T-helper 1 cell treated with Interleukin-12 subunit alpha and Interleukin-12 subunit beta and Interleukin-4 antibody, amounts not matched to agents 30 μg/mL and 1 μg/mL, for 36 hours (primary cell): ENCODE data around the gene AUTS2.

Source experiments
- H3K27ac Mint-ChIP-seq: one replicate; pipeline ENCODE4 v1.8.0; 2021; ENCODE audit warnings: mild to moderate bottlenecking, mixed read lengths
- H3K27me3 Mint-ChIP-seq: one replicate; pipeline ENCODE4 v1.8.0; 2021; ENCODE audit warnings: low read depth, mixed read lengths
- H3K36me3 Mint-ChIP-seq: one replicate; pipeline ENCODE4 v1.8.0; 2021; ENCODE audit warnings: low read depth, mixed read lengths
- H3K4me1 Mint-ChIP-seq: one replicate; pipeline ENCODE4 v1.8.0; 2021; ENCODE audit warnings: low read depth, mixed read lengths
- H3K4me3 Mint-ChIP-seq: one replicate; pipeline ENCODE4 v1.8.0; 2021; ENCODE audit warnings: mild to moderate bottlenecking, moderate library complexity, mixed read lengths
- H3K9me3 Mint-ChIP-seq: one replicate; pipeline ENCODE4 v1.8.0; 2021; ENCODE audit warnings: mixed read lengths

The AUTS2 gene

GRCh38 chr7:70392256-70392876 is 794.1 kb downstream of the AUTS2 start:
- Mint-ChIP-seq H3K4me3 (no peak overlapping the region), H3K36me3 (no peaks in the 10 kb centered on the region), H3K9me3 (no peaks in the 10 kb centered on the region), H3K4me1 (no peaks in the 10 kb centered on the region), H3K27ac (no peak overlapping the region), H3K27me3 (no peaks in the 10 kb centered on the region)

GRCh38 chr7:70392877-70393435 is 794.7 kb downstream of the AUTS2 start:
- no peak overlapping the region for H3K27ac Mint-ChIP-seq
- no peak overlapping the region for H3K4me3 Mint-ChIP-seq
- no peaks in the 10 kb centered on the region for H3K27me3 Mint-ChIP-seq
- no peaks in the 10 kb centered on the region for H3K9me3 Mint-ChIP-seq
- no peaks in the 10 kb centered on the region for H3K4me1 Mint-ChIP-seq
- no peaks in the 10 kb centered on the region for H3K36me3 Mint-ChIP-seq

DNA sequence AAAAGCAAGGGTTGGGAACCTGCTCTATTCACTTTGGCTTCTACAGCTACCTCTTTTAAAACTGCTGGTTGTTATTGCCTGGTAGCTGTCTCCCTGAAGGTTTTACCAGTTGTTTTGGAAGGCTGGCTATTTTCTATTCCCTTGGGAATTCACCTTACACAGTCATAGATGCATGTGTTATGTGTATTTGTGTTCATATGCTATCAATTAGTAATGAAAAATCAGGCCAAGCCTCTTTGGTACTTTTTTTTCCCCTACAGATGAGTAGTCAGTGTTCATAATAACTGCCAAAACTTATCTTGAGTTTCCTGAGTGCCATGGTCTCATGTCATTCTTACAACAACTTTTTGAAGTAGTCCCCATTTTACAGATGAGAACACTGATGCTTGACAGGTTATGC is 795.7 kb downstream of the AUTS2 start:
- Mint-ChIP-seq H3K27me3 (no peaks in the 10 kb centered on the region), H3K9me3 (no peaks in the 10 kb centered on the region), H3K27ac (no peak overlapping the region), H3K4me3 (no peak overlapping the region), H3K4me1 (no peaks in the 10 kb centered on the region), H3K36me3 (no peaks in the 10 kb centered on the region)

DNA sequence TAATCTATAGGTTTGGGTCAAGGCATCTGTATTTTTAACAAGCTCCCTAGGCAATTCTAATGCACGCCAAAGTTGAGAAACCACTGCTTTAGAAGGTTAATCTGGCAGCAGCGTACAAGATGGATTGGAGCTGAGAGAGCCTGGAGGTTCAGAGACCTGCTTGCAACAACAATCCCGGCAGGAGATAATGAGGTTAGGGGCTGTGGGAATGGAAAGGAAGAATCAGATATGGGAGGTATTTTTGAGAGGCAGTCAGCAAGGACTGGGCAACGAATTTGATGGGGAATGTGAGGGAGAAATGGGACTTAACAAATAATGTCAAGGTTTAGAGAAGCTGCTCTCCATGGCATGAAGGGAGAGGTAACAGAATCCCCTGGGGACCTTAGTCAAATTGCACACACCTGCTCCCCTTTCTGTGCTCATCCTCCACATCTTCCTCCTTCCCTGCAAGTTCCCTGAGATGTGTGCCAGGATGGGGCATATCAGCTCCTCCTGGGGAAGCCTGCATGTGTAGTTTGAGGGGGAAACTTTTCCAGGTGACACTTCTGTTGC is 802.6 kb downstream of the AUTS2 start:
- no peaks in the 10 kb centered on the region for H3K36me3 Mint-ChIP-seq
- peaks cover 4% of the 10 kb centered on the region for H3K9me3 Mint-ChIP-seq
- no peak overlapping the region for H3K27ac Mint-ChIP-seq
- H3K4me3 Mint-ChIP-seq = no peak overlapping the region
- no peaks in the 10 kb centered on the region for H3K27me3 Mint-ChIP-seq
- H3K4me1 Mint-ChIP-seq = no peaks in the 10 kb centered on the region

GRCh38 chr7:70402069-70402468 is 803.8 kb downstream of the AUTS2 start:
- Mint-ChIP-seq H3K4me1 (no peaks in the 10 kb centered on the region), H3K9me3 (peaks cover 4% of the 10 kb centered on the region), H3K4me3 (no peak overlapping the region), H3K27ac (no peak overlapping the region), H3K36me3 (no peaks in the 10 kb centered on the region), H3K27me3 (no peaks in the 10 kb centered on the region)

- Mint-ChIP-seq H3K36me3 (no peaks in the 10 kb centered on the region), H3K9me3 (no peaks in the 10 kb centered on the region), H3K27me3 (no peaks in the 10 kb centered on the region), H3K4me3 (no peak overlapping the region), H3K4me1 (no peaks in the 10 kb centered on the region), H3K27ac (no peak overlapping the region)
Observed at GRCh38 chr7:70405241-70405640, 807.0 kb downstream of the AUTS2 start.

- Mint-ChIP-seq H3K9me3 (no peaks in the 10 kb centered on the region), H3K4me3 (no peak overlapping the region), H3K4me1 (no peaks in the 10 kb centered on the region), H3K27ac (no peak overlapping the region), H3K27me3 (no peaks in the 10 kb centered on the region), H3K36me3 (no peaks in the 10 kb centered on the region)
Observed at GRCh38 chr7:70406186-70406949, 808.1 kb downstream of the AUTS2 start.

DNA sequence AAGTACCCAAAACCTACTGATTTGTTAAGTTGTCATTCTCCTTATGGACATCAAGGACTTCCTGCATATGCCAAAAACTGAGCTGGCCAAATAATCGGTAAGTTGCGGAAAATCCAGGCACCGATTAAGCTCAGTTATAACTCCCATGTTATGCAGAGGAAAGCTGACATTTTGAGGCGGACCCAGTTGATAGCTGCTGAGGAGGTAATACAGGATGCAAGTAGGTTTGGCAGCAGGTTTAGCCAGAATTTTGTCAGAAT is 808.6 kb downstream of the AUTS2 start:
- Mint-ChIP-seq H3K4me3 (no peak overlapping the region), H3K9me3 (no peaks in the 10 kb centered on the region), H3K4me1 (no peaks in the 10 kb centered on the region), H3K36me3 (no peaks in the 10 kb centered on the region), H3K27ac (no peak overlapping the region), H3K27me3 (no peaks in the 10 kb centered on the region)

DNA sequence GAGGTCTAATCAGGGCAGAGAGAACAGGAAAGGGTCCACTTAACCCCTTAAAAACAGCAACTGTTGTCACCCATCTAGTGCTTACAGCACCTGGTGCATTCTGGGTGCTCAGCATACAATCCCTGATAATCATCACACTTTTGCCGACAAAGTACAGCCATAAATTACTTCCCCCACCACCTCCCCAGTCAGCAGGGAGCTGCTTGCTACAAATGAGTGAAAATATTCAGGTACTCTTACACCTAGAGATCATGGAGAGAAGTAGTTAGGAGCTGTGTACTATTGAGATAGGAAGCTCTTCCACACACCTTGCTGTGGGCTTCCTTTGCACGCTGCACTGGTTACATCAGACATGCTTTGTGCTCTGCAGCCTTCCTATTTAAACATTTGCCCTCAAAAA is 810.2 kb downstream of the AUTS2 start:
- H3K27me3 Mint-ChIP-seq = no peaks in the 10 kb centered on the region
- H3K27ac Mint-ChIP-seq = no peak overlapping the region
- no peaks in the 10 kb centered on the region for H3K9me3 Mint-ChIP-seq
- no peaks in the 10 kb centered on the region for H3K4me1 Mint-ChIP-seq
- H3K4me3 Mint-ChIP-seq = no peak overlapping the region
- no peaks in the 10 kb centered on the region for H3K36me3 Mint-ChIP-seq

DNA sequence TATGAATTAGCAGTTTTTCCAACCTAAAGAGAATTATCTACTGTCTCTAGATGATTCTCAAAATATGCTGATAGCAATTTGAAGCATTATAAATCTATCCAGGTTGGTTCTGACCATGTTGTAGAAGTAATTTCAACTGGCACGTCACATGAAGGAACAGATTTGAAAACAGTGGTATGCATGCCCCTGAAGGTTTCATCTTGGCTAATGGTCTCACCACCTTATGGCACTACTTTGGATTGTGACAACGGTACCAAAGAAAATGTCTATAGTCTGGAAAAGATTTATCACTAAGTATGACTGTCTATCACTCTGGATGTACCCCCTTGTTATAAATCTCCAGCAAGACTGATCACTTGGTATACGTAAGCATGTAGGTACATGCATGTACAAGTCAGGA is 810.6 kb downstream of the AUTS2 start:
- H3K27ac Mint-ChIP-seq = no peak overlapping the region
- no peaks in the 10 kb centered on the region for H3K4me1 Mint-ChIP-seq
- no peaks in the 10 kb centered on the region for H3K36me3 Mint-ChIP-seq
- no peak overlapping the region for H3K4me3 Mint-ChIP-seq
- no peaks in the 10 kb centered on the region for H3K27me3 Mint-ChIP-seq
- no peaks in the 10 kb centered on the region for H3K9me3 Mint-ChIP-seq

GRCh38 chr7:70410134-70410750 is 812.0 kb downstream of the AUTS2 start:
- no peaks in the 10 kb centered on the region for H3K9me3 Mint-ChIP-seq
- no peak overlapping the region for H3K4me3 Mint-ChIP-seq
- no peak overlapping the region for H3K27ac Mint-ChIP-seq

DNA sequence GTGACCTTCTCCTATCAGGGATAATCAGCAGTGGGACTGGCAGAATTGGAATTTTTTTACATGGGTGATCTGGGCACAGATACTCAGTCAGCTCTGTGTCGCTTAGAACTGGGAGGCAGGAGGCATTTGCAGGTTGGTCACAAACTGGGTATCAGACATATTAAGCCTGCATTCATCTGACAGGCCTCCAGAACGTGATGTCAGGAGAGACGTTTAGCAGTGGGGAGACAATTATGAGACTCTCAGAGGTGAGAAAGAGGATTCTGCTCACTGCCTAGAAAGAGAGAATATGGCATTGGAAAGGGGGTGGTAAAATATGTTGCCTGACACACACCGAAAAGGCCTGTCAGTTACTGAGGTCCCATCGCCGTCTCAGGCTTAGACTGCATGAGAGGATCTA is 816.1 kb downstream of the AUTS2 start:
- Mint-ChIP-seq H3K27me3 (no peaks in the 10 kb centered on the region), H3K4me3 (no peak overlapping the region), H3K36me3 (no peaks in the 10 kb centered on the region), H3K4me1 (no peaks in the 10 kb centered on the region), H3K27ac (no peak overlapping the region), H3K9me3 (no peaks in the 10 kb centered on the region)

More at GRCh38 chr7:70410134-70410750, 812.0 kb downstream of the AUTS2 start:
- no peaks in the 10 kb centered on the region for H3K36me3 Mint-ChIP-seq
- H3K27me3 Mint-ChIP-seq = no peaks in the 10 kb centered on the region
- H3K4me1 Mint-ChIP-seq = no peaks in the 10 kb centered on the region

DNA sequence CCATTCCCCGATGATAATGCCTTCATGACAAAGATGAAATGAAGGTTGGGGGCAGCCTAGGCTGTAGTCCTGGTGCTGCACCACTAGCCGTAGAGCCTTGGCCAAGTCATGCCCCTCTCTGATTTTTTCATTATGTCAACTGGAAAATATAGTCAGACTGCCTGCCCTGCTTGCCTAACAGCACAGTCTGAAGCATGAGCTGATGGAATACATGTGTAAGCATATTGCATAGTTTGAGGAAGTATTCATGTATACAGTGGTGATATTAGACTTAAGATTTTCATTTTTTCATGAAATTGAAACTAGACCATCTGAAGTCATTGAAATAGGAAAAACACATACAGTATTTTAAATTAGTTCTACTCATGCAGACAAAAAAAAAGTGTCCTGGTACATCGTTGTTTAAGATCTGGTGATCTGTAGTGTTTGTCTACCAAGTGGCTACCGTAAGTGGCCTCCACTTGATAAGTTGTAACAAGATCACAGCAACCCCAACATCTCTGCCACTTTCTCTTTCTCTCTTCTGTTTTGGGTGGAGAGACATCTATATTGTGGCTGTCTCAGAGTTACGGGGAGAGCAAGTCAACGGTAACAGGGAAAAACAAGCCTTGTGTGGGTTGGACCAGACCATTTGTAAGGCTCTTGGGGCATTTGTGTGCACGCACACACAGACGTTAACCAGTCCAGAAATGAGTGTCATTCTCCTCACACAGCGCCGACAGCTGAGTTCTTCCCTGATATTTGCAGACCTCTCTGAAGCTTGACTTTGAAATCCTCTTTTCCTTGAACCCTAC is 817.1 kb downstream of the AUTS2 start:
- Mint-ChIP-seq H3K27ac (no peak overlapping the region), H3K9me3 (no peaks in the 10 kb centered on the region)

GRCh38 chr7:70416347-70416985 is 818.2 kb downstream of the AUTS2 start:
- Mint-ChIP-seq H3K4me3 (no peak overlapping the region), H3K9me3 (no peaks in the 10 kb centered on the region), H3K4me1 (no peaks in the 10 kb centered on the region), H3K36me3 (no peaks in the 10 kb centered on the region), H3K27me3 (no peaks in the 10 kb centered on the region), H3K27ac (no peak overlapping the region)

More for the DNA sequence above, 817.1 kb downstream of the AUTS2 start:
- H3K4me1 Mint-ChIP-seq = no peaks in the 10 kb centered on the region
- no peaks in the 10 kb centered on the region for H3K27me3 Mint-ChIP-seq
- no peaks in the 10 kb centered on the region for H3K36me3 Mint-ChIP-seq
- no peak overlapping the region for H3K4me3 Mint-ChIP-seq
